UCSD-AML1 (cell line): ENCODE measurements around the gene PRSS27.
A peak's percentile ranks its signal among the peaks of the same experiment; 100 is the strongest.
"Not testable (repeated sequence)": the region's sequence is repeated elsewhere in the genome, so short reads cannot be mapped to it uniquely, and the experiment has no call there.

Experiments used
- DNase-seq: peaks from one replicate; lab custom pipeline; 2025; ENCODE audit not compliant: unreplicated experiment; lab: John Stamatoyannopoulos, UW

The PRSS27 gene

GRCh38 chr16:2676937-2677336 lies 43.1 kb downstream of the PRSS27 start:
- DNase-seq, result not testable (repeated sequence)

GRCh38 chr16:2675714-2676113 lies 44.3 kb downstream of the PRSS27 start:
- no peak for DNase-seq

GRCh38 chr16:2675021-2675420 lies 45.0 kb downstream of the PRSS27 start:
- DNase-seq, result no peak

GRCh38 chr16:2673066-2673999 lies 46.7 kb downstream of the PRSS27 start:
- DNase-seq, result peak; percentile 97

- DNase-seq, result no peak
Measured at GRCh38 chr16:2671741-2672140, 48.3 kb downstream of the PRSS27 start.

GRCh38 chr16:2671193-2671592 lies 48.8 kb downstream of the PRSS27 start:
- not testable (repeated sequence) for DNase-seq

- peak; percentile 52 for DNase-seq
Measured at GRCh38 chr16:2670017-2670416, 50.0 kb downstream of the PRSS27 start.

GRCh38 chr16:2669587-2669986 lies 50.4 kb downstream of the PRSS27 start:
- not testable (repeated sequence) for DNase-seq

- not testable (repeated sequence) for DNase-seq
Measured at GRCh38 chr16:2666671-2667070, 53.4 kb downstream of the PRSS27 start.

GRCh38 chr16:2664574-2664982 lies 55.4 kb downstream of the PRSS27 start:
- no peak for DNase-seq

- no peak for DNase-seq
Measured at GRCh38 chr16:2663553-2664546, 56.2 kb downstream of the PRSS27 start.
